Activated naive CD4-positive, alpha-beta T cell treated with anti-CD3 and anti-CD28 coated beads for 36 hours (primary cell): ENCODE results near the gene SLC5A6. TPM values are rescaled to one million over a fixed set of nuclear protein-coding genes. Genes with fewer than 3 reads are reported as not detected.
A peak's percentile ranks its signal among the peaks of the same experiment; 100 is the strongest.

ENCODE experiments used
- CTCF ChIA-PET: fragments of 350-600 bp; sonication (Branson Sonifier 250); formaldehyde crosslinking; loops from one replicate; lab custom pipeline; 2021; ENCODE audit warnings: antibody characterized with exemption; lab: Charles Lee
- DNase-seq: peaks from one replicate; pipeline ENCODE4 v3.0.0-alpha.2; 2020
- H3K27ac Mint-ChIP-seq: one replicate; pipeline ENCODE4 v1.8.0; 2021; ENCODE audit warnings: mild to moderate bottlenecking, mixed read lengths
- H3K27me3 Mint-ChIP-seq: one replicate; pipeline ENCODE4 v1.8.0; 2021; ENCODE audit warnings: low read depth, mixed read lengths
- H3K36me3 Mint-ChIP-seq: one replicate; pipeline ENCODE4 v1.8.0; 2021; ENCODE audit warnings: low read depth, mixed read lengths
- H3K4me1 Mint-ChIP-seq: one replicate; pipeline ENCODE4 v1.8.0; 2021; ENCODE audit warnings: low read depth, mixed read lengths
- H3K4me3 Mint-ChIP-seq: one replicate; pipeline ENCODE4 v1.8.0; 2021; ENCODE audit warnings: mild to moderate bottlenecking, moderate library complexity, mixed read lengths
- H3K9me3 Mint-ChIP-seq: one replicate; pipeline ENCODE4 v1.8.0; 2021; ENCODE audit warnings: mixed read lengths
- intact Hi-C: fragments of 100-400 bp; cut with micrococcal nuclease; formaldehyde crosslinking; loops from one replicate; pipeline ENCODE4 v1.15.1; 2023
- total RNA-seq, 2 experiments: library from RNA; stranded (reverse); gene quantifications; one replicate each; pipeline ENCODE4 v1.2.3, GENCODE V29; 2021

SLC5A6 gene
- total RNA-seq, 2 experiments from 2014 or later, result 22.6 to 24.8 TPM

- no peak for DNase-seq
- CTCF ChIA-PET, result interaction anchor here (1.4 to 3.7 kb wide), 3 partner anchors 21 to 48 kb away, joined by 3 to 14 read pairs (median 4); no protein-coding TSS in a partner anchor
- H3K4me1 Mint-ChIP-seq, result no peaks in the 10 kb centered on the region
- no peaks in the 10 kb centered on the region for H3K27me3 Mint-ChIP-seq
- H3K4me3 Mint-ChIP-seq, result no peak overlapping the region
- intact Hi-C loops, result no loop called here
- no peaks in the 10 kb centered on the region for H3K9me3 Mint-ChIP-seq
- H3K27ac Mint-ChIP-seq, result no peak overlapping the region
- H3K36me3 Mint-ChIP-seq, result peaks cover 47% of the 10 kb centered on the region
These were observed 19.9 kb upstream of the SLC5A6 start for GRCh38 chr2:27231921-27232320.

DNA sequence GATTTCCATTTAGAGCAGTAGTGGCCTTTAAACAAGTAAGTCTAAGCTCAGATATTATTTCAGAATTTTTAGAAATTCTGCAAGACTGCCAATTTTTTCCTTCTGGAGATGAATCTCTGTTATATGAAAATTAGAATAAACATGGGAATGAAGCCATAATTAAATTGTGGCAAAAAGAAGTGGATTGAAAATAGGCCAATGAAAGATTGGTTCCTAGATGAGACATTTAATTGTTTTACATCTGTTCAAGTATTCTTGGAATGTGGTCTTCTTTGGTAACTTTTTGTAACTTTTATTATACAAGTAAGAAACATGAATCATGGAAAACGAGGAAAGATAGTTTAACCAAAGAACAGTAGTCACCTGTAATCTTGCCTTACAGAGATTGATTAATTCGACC, 15.4 kb upstream of the SLC5A6 start:
- no peaks in the 10 kb centered on the region for H3K27me3 Mint-ChIP-seq
- intact Hi-C loops, result no loop called here
- H3K4me1 Mint-ChIP-seq, result no peaks in the 10 kb centered on the region
- no peak overlapping the region for H3K27ac Mint-ChIP-seq
- CTCF ChIA-PET, result no interaction called here
- H3K4me3 Mint-ChIP-seq, result no peak overlapping the region
- no peaks in the 10 kb centered on the region for H3K9me3 Mint-ChIP-seq
- no peak for DNase-seq
- H3K36me3 Mint-ChIP-seq, result peaks cover 49% of the 10 kb centered on the region

GRCh38 chr2:27225526-27225925, 13.5 kb upstream of the SLC5A6 start:
- DNase-seq, result no peak
- H3K4me3 Mint-ChIP-seq, result no peak overlapping the region
- peaks cover 7% of the 10 kb centered on the region for H3K4me1 Mint-ChIP-seq
- no peaks in the 10 kb centered on the region for H3K9me3 Mint-ChIP-seq
- H3K36me3 Mint-ChIP-seq, result peaks cover 55% of the 10 kb centered on the region
- no peak overlapping the region for H3K27ac Mint-ChIP-seq
- CTCF ChIA-PET, result no interaction called here
- H3K27me3 Mint-ChIP-seq, result no peaks in the 10 kb centered on the region
- intact Hi-C loops, result no loop called here

GRCh38 chr2:27223416-27223815, 11.3 kb upstream of the SLC5A6 start:
- Mint-ChIP-seq H3K27me3 (no peaks in the 10 kb centered on the region), H3K9me3 (no peaks in the 10 kb centered on the region), H3K4me1 (peaks cover 19% of the 10 kb centered on the region), H3K36me3 (peaks cover 64% of the 10 kb centered on the region), H3K4me3 (no peak overlapping the region), H3K27ac (no peak overlapping the region)
- CTCF ChIA-PET, result interaction anchor here (0.6 to 0.7 kb wide), 2 partner anchors 146 to 398 kb away, joined by 3 read pairs; no protein-coding TSS in a partner anchor
- DNase-seq, result no peak
- intact Hi-C loops, result no loop called here

- no peak overlapping the region for H3K27ac Mint-ChIP-seq
- CTCF ChIA-PET, result no interaction called here
- H3K9me3 Mint-ChIP-seq, result no peaks in the 10 kb centered on the region
These were observed 10.3 kb upstream of the SLC5A6 start for GRCh38 chr2:27222407-27222806.

GRCh38 chr2:27221166-27221565, 9.1 kb upstream of the SLC5A6 start:
- Mint-ChIP-seq H3K4me1 (peaks cover 33% of the 10 kb centered on the region), H3K27ac (no peak overlapping the region), H3K27me3 (no peaks in the 10 kb centered on the region), H3K4me3 (no peak overlapping the region), H3K36me3 (peaks cover 66% of the 10 kb centered on the region), H3K9me3 (no peaks in the 10 kb centered on the region)
- CTCF ChIA-PET, result interaction anchor here (0.6 kb wide), 1 partner anchor 82 kb away, joined by 3 read pairs; no protein-coding TSS in a partner anchor
- intact Hi-C loops, result no loop called here
- DNase-seq, result no peak

More at GRCh38 chr2:27222407-27222806, 10.3 kb upstream of the SLC5A6 start:
- H3K36me3 Mint-ChIP-seq, result peaks cover 68% of the 10 kb centered on the region
- intact Hi-C loops, result no loop called here
- no peaks in the 10 kb centered on the region for H3K27me3 Mint-ChIP-seq
- H3K4me1 Mint-ChIP-seq, result peaks cover 26% of the 10 kb centered on the region
- no peak for DNase-seq
- no peak overlapping the region for H3K4me3 Mint-ChIP-seq

GRCh38 chr2:27220091-27220490, 8.0 kb upstream of the SLC5A6 start:
- intact Hi-C loops, result no loop called here
- no peak overlapping the region for H3K27ac Mint-ChIP-seq
- no peak for DNase-seq
- H3K27me3 Mint-ChIP-seq, result no peaks in the 10 kb centered on the region
- H3K4me3 Mint-ChIP-seq, result no peak overlapping the region
- H3K36me3 Mint-ChIP-seq, result peaks cover 66% of the 10 kb centered on the region
- no peaks in the 10 kb centered on the region for H3K9me3 Mint-ChIP-seq
- CTCF ChIA-PET, result interaction anchor here (1.8 kb wide), 1 partner anchor 60 kb away, joined by 4 read pairs; no protein-coding TSS in a partner anchor
- peaks cover 36% of the 10 kb centered on the region for H3K4me1 Mint-ChIP-seq

DNA sequence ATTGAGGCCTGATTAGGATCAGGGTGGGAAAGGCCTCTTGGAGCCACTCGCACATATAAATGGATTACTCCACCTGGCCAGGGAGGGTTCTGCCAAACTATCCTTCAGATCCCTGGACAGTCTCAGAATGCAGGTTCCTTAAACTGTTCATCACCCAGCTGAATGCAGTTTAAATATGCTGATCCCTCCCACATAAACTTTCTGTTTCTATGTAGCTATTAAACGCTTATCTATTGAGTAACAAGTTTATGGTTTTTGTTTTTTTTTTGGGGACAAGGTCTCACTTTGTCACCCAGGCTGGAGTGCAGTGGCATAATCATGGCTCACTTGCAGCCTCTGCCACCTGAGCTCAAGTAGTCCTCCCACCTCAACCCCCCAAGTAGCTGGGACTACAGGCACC, 7.0 kb upstream of the SLC5A6 start:
- Mint-ChIP-seq H3K4me1 (peaks cover 37% of the 10 kb centered on the region), H3K9me3 (no peaks in the 10 kb centered on the region), H3K4me3 (peak overlapping the region; percentile 97), H3K36me3 (peaks cover 59% of the 10 kb centered on the region), H3K27ac (no peak overlapping the region), H3K27me3 (no peaks in the 10 kb centered on the region)
- DNase-seq, result no peak
- intact Hi-C loops, result loop anchor here (10.0 kb wide), 1 partner anchor 366 kb away; the partner anchor contains the start of gene ZNF512
- CTCF ChIA-PET, result interaction anchor here (0.9 to 1.8 kb wide), 2 partner anchors 61 to 123 kb away, joined by 3 to 4 read pairs; no protein-coding TSS in a partner anchor

- H3K4me3 Mint-ChIP-seq, result peak overlapping the region; percentile 97
- no peaks in the 10 kb centered on the region for H3K9me3 Mint-ChIP-seq
- peaks cover 59% of the 10 kb centered on the region for H3K36me3 Mint-ChIP-seq
- CTCF ChIA-PET, result interaction anchor here (0.9 to 1.8 kb wide), 2 partner anchors 61 to 122 kb away, joined by 3 to 4 read pairs; no protein-coding TSS in a partner anchor
- H3K27me3 Mint-ChIP-seq, result no peaks in the 10 kb centered on the region
- no peak for DNase-seq
- H3K27ac Mint-ChIP-seq, result no peak overlapping the region
- H3K4me1 Mint-ChIP-seq, result peaks cover 40% of the 10 kb centered on the region
- intact Hi-C loops, result loop anchor here (10.0 kb wide), 1 partner anchor 366 kb away; the partner anchor contains the start of gene ZNF512
These were observed 6.5 kb upstream of the SLC5A6 start for GRCh38 chr2:27218614-27219013.

GRCh38 chr2:27217173-27218121, 5.4 kb upstream of the SLC5A6 start, which contains the start of gene CAD:
Gene CAD (plus strand): TSS chr2:27217369. CDS start chr2:27217552, 183 bp downstream.
- H3K4me1 Mint-ChIP-seq, result peaks cover 43% of the 10 kb centered on the region

GRCh38 chr2:27216416-27217137, 4.5 kb upstream of the SLC5A6 start:
- no peak for DNase-seq
- intact Hi-C loops, result loop anchor here (1.0 to 10.0 kb wide), 4 partner anchors 82 to 368 kb away; partner anchors contain the start of genes EIF2B4, KHK, PREB and SNX17
- H3K27me3 Mint-ChIP-seq, result no peaks in the 10 kb centered on the region
- H3K4me1 Mint-ChIP-seq, result peaks cover 43% of the 10 kb centered on the region
- H3K36me3 Mint-ChIP-seq, result peaks cover 47% of the 10 kb centered on the region
- peak overlapping the region; percentile 81 for H3K27ac Mint-ChIP-seq
- CTCF ChIA-PET, result interaction anchor here (0.6 kb wide), 1 partner anchor 64 kb away, joined by 3 read pairs; no protein-coding TSS in a partner anchor
- H3K9me3 Mint-ChIP-seq, result no peaks in the 10 kb centered on the region
- H3K4me3 Mint-ChIP-seq, result peak overlapping the region; percentile 97

More at GRCh38 chr2:27217173-27218121, 5.4 kb upstream of the SLC5A6 start, which contains the start of gene CAD:
- Mint-ChIP-seq H3K4me3 (peak within 1 kb of the TSS; percentile 97), H3K27me3 (no peaks in the 10 kb centered on the region), H3K9me3 (no peaks in the 10 kb centered on the region), H3K36me3 (peaks cover 51% of the 10 kb centered on the region), H3K27ac (peak within 1 kb of the TSS; percentile 86)
- CTCF ChIA-PET, result interaction anchor here (0.6 kb wide), 1 partner anchor 64 kb away, joined by 3 read pairs; no protein-coding TSS in a partner anchor
- DNase-seq, result peak; percentile 89
- intact Hi-C loops, result loop anchor here (1.0 to 10.0 kb wide), 4 partner anchors 83 to 367 kb away; partner anchors contain the start of genes EIF2B4, KHK, PREB and SNX17
